22Rv1 (cell line): Measurements from ENCODE around the gene MYLK.

Source experiments
- H3K27ac ChIP-seq: fragments of 450-650 bp; 2 replicates; pipeline ENCODE4 v1.5.1; 2017
- CTCF ChIP-seq: fragments of 450-650 bp; IDR thresholded peaks from 2 replicates; pipeline ENCODE4 v1.5.1; 2017; ENCODE audit warnings: mild to moderate bottlenecking
- ZFX ChIP-seq: fragments of 450-650 bp; IDR thresholded peaks from 2 replicates; pipeline ENCODE4 v1.6.1; 2017; ENCODE audit warnings: antibody characterized with exemption, borderline replicate concordance

The MYLK gene

GRCh38 chr3:123815981-123816380, 68.2 kb downstream of the MYLK start:
- no peak overlapping the region for H3K27ac ChIP-seq
- TF ChIP-seq CTCF = no peak
- no peak for TF ChIP-seq ZFX

- H3K27ac ChIP-seq = no peak overlapping the region
- TF ChIP-seq ZFX (no peak), CTCF (no peak)
Measured at GRCh38 chr3:123813876-123814275, 70.3 kb downstream of the MYLK start.

- TF ChIP-seq ZFX (no peak), CTCF (no peak)
- no peak overlapping the region for H3K27ac ChIP-seq
Measured at GRCh38 chr3:123809597-123809996, 74.5 kb downstream of the MYLK start.

- TF ChIP-seq CTCF (no peak), ZFX (no peak)
- no peak overlapping the region for H3K27ac ChIP-seq
Measured at GRCh38 chr3:123808812-123809211, 75.3 kb downstream of the MYLK start.

- no peak overlapping the region for H3K27ac ChIP-seq
- TF ChIP-seq CTCF = no peak
- no peak for TF ChIP-seq ZFX
Measured at GRCh38 chr3:123807820-123808219, 76.3 kb downstream of the MYLK start.

- no peak for TF ChIP-seq CTCF
- no peak for TF ChIP-seq ZFX
- H3K27ac ChIP-seq = no peak overlapping the region
Measured at GRCh38 chr3:123805504-123805903, 78.6 kb downstream of the MYLK start.

GRCh38 chr3:123805101-123805500, 79.0 kb downstream of the MYLK start:
- H3K27ac ChIP-seq = no peak overlapping the region
- TF ChIP-seq ZFX = no peak
- no peak for TF ChIP-seq CTCF
